Naive B cell (primary cell): ENCODE results near the gene RIC8B. TPM values are rescaled to one million over a fixed set of nuclear protein-coding genes. Genes with fewer than 3 reads are reported as not detected.
"Not testable (repeated sequence)": the region's sequence is repeated elsewhere in the genome, so short reads cannot be mapped to it uniquely, and the experiment has no call there.

Source experiments
- ATAC-seq, 2 donors: fragments of 150-1000 bp; cut with Tn5 transposase; 2 replicates each; pipeline ENCODE4 v1.10.0; 2021; ENCODE audit warnings: low read depth in 2 of 2, mild to moderate bottlenecking in 2 of 2, moderate library complexity in 2 of 2
- DNase-seq: peaks from one replicate; pipeline ENCODE4 v3.0.0; 2022
- H3K27ac Mint-ChIP-seq, 6 donors: one replicate each; pipeline ENCODE4 v1.8.0; 2020 to 2022; ENCODE audit warnings: mild to moderate bottlenecking in 6 of 6, mixed read lengths in 6 of 6, moderate library complexity in 5 of 6, inconsistent platforms in 2 of 6
- H3K27me3 Mint-ChIP-seq, 3 donors: one replicate each; pipeline ENCODE4 v1.8.0; 2021 to 2022; ENCODE audit warnings: mixed read lengths in 3 of 3, mild to moderate bottlenecking in 1 of 3
- H3K36me3 Mint-ChIP-seq, 2 donors: one replicate each; pipeline ENCODE4 v1.8.0; 2020 to 2022; ENCODE audit warnings: mixed read lengths in 2 of 2, inconsistent platforms in 1 of 2, mild to moderate bottlenecking in 1 of 2
- H3K4me1 Mint-ChIP-seq, 3 donors: one replicate each; pipeline ENCODE4 v1.8.0; 2020 to 2022; ENCODE audit warnings: mixed read lengths in 3 of 3, inconsistent platforms in 1 of 3, mild to moderate bottlenecking in 1 of 3, moderate library complexity in 1 of 3
- H3K4me3 Mint-ChIP-seq, 8 donors: one replicate each; pipeline ENCODE4 v1.8.0; 2020 to 2022; ENCODE audit warnings: mild to moderate bottlenecking in 8 of 8, mixed read lengths in 8 of 8, moderate library complexity in 8 of 8, inconsistent platforms in 2 of 8
- H3K9me3 Mint-ChIP-seq, 7 donors: one replicate each; pipeline ENCODE4 v1.8.0; 2020 to 2022; ENCODE audit warnings: mixed read lengths in 7 of 7, mild to moderate bottlenecking in 5 of 7, inconsistent platforms in 2 of 7, moderate library complexity in 1 of 7
- polyA plus RNA-seq, 6 donors: library from polyadenylated mRNA; unstranded; fragments of 300-500 nt; fragmentation: Illumina TruSeq; gene quantifications; one replicate each; pipeline ENCODE4 v1.2.3, GENCODE V29; 2021; ENCODE audit warnings: low read depth in 6 of 6

The RIC8B gene
- polyA plus RNA-seq, 6 donors from 2014 or later = 0.72 to 1.2 (median 0.78) TPM; not detected in 1

DNA sequence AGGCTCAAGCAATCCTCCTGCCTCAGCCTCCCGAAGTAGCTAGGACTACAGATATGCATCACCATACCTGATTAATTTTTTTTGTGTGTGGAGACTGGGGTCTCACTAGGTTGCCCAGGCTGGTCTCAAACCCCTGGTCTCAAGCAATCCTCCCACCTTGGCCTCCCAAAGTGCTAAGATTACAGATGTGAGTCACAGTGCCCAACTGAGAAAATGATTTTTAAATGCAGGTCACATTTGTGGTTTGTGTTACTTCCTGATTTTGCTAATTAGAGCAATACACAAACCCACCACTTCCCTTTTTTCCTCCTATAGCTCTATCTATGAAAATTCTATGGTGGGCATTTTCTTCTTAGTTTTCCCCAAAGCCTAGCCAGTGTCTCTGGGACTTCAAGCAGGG lies 135.7 kb downstream of the RIC8B start:
- DNase-seq (peak; percentile 73), ATAC-seq (peak; percentile 91 to 93)
- Mint-ChIP-seq H3K27me3 (peaks cover 72 to 93% (median 86%) of the 10 kb centered on the region in 3 donors), H3K36me3 (peaks cover 3 to 13% of the 10 kb centered on the region in 2 donors), H3K4me1 (peaks cover 11 to 19% (median 18%) of the 10 kb centered on the region in 3 donors), H3K4me3 (no peak overlapping the region), H3K9me3 (peaks cover 0 to 11% (median 2%) of the 10 kb centered on the region in 7 donors), H3K27ac (peak overlapping the region in 3 of 6 donors; percentile 14 to 53 (median 47))

DNA sequence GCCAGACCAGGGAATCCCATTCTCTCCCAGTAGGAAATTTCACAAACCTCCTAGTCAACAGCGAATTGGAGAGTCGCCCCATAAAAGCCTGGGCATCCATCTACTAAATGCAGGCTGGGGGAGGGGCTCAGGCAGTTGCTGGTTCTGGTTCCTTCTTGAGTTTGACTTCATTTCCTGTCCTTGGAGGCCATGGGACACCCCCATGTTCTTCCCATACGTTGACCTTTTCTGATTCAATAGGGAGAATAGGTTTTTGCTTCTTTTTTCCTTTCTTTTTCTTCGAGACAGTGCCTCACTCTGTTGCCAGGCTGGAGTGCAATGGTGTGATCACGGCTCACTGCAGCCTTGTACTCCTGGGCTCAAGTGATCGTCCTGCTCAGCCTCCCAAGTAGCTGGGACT lies 137.1 kb downstream of the RIC8B start:
- DNase-seq (no peak), ATAC-seq (no peak)
- peaks cover 75 to 93% (median 84%) of the 10 kb centered on the region in 3 donors for H3K27me3 Mint-ChIP-seq

DNA sequence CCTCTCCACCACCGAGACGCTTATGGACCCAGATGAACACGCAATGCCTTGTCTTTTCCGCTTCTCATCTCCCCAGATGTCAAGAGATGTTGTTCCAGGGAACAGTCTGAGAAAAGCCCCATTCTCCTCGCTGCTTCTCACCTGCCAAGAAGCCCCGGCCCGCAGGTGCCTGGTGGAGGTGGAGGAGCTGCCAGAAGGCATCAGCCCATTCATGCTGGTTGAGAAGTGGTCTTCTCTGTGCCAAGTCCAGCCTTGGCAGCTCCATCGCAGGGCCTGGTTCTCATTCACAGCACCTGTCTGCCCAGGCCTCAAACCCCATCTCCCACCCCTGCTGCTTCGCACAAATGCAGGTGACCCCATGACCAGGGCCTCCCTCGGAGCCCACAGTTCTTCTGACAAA lies 139.0 kb downstream of the RIC8B start:
- no peaks in the 10 kb centered on the region for H3K36me3 Mint-ChIP-seq
- no peak overlapping the region for H3K4me3 Mint-ChIP-seq
- H3K27me3 Mint-ChIP-seq = peaks cover 73 to 92% (median 84%) of the 10 kb centered on the region in 3 donors
- ATAC-seq (no peak), DNase-seq (no peak)
- peaks cover 7 to 16% (median 9%) of the 10 kb centered on the region in 3 donors for H3K4me1 Mint-ChIP-seq
- H3K9me3 Mint-ChIP-seq = peaks cover 0 to 5% (median 0%) of the 10 kb centered on the region in 7 donors
- no peak overlapping the region for H3K27ac Mint-ChIP-seq

More for the DNA sequence above, 137.1 kb downstream of the RIC8B start:
- peaks cover 11 to 19% (median 18%) of the 10 kb centered on the region in 3 donors for H3K4me1 Mint-ChIP-seq
- no peak overlapping the region for H3K27ac Mint-ChIP-seq
- H3K4me3 Mint-ChIP-seq = no peak overlapping the region
- peaks cover 3 to 13% of the 10 kb centered on the region in 2 donors for H3K36me3 Mint-ChIP-seq
- H3K9me3 Mint-ChIP-seq = peaks cover 0 to 8% (median 2%) of the 10 kb centered on the region in 7 donors

DNA sequence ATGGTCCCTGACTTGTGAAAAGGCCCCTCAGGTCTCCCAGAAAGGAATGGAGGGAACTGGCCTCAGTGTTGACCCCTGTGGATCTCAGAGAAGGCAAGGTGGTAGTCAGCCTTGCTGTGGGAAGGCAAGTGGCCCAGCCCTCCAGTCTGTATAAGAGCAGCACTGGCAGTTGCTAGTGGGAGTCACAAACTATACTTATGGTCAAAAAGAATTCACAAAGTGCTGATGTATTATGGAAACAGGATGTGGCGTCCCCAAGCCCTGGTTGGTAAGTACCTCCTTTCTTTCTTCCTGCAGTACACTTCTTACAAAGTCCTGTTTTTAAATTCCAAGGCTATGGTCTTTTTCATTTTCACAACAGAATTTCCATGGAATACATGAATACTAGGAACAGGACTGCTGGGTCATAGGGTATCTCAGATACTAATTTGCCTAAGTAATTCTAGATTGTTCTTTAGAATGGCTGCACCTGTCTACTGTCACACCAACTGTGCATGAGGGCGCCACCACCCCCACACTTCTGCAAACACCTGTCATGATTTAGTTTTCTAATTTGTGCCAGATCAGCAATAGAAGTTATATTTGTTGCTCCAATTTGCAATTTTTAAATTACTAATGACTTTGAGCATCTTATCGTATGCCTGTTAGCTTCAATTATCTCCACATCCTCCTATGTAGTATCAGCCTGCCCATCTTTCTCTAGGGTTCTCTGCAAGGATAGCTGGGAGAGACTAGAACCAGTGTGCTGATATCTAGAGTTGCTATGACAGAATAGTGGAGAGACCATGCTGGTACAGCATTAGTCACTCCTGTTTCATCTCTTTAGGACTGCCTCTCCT lies 140.5 kb downstream of the RIC8B start:
- ATAC-seq = no peak

DNA sequence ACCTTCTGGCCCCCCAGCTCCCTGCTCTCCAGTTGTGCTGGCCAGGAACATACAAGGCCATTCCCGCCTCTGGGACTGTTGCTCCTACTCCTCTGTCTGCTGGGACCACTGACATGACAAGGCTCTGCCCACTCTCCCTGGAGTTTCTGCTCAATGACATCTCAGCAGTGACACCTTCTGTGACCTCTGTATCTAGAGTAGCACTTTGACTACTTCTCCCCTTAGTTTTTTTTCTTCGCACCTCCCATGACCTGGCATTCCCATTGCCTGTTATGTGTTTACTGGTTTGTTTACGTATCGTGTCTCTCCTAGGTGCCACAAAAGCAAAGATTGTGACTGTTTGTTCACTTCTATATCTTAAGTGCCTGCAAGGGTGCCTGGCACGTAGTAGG lies 141.1 kb downstream of the RIC8B start:
- peaks cover 0 to under 1% (median 0%) of the 10 kb centered on the region in 7 donors for H3K9me3 Mint-ChIP-seq
- H3K27ac Mint-ChIP-seq = no peak overlapping the region
- H3K36me3 Mint-ChIP-seq = no peaks in the 10 kb centered on the region
- peaks cover 3 to 8% (median 7%) of the 10 kb centered on the region in 3 donors for H3K4me1 Mint-ChIP-seq
- peaks cover 83 to 94% (median 83%) of the 10 kb centered on the region in 3 donors for H3K27me3 Mint-ChIP-seq
- H3K4me3 Mint-ChIP-seq = no peak overlapping the region
- DNase-seq (no peak), ATAC-seq (no peak)

More for the DNA sequence above, 140.5 kb downstream of the RIC8B start:
- no peak for DNase-seq
- Mint-ChIP-seq H3K36me3 (no peaks in the 10 kb centered on the region), H3K27me3 (peaks cover 77 to 96% (median 87%) of the 10 kb centered on the region in 3 donors), H3K27ac (no peak overlapping the region), H3K9me3 (peaks cover 0 to 5% (median 0%) of the 10 kb centered on the region in 7 donors), H3K4me3 (no peak overlapping the region), H3K4me1 (peaks cover 8 to 14% (median 11%) of the 10 kb centered on the region in 3 donors)

DNA sequence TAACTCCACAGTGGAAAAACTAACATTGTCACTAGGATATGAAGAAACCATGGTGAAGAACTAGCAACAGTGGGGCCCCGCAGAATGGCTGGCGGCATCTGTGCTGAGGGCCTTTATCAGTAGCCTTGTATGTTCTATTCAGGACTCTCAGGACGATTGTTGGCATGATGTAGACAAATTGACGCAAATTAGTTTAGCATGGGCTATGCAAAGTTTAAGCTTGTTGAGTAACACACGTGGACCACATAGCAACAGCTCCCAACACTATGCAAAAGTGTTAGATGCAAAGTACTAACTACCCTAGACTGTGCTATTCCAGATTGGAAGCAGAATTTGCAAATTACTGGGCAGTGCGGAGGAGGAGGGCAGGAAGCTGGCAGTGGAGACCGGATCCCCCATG lies 143.0 kb downstream of the RIC8B start:
- H3K27me3 Mint-ChIP-seq = peaks cover 81 to 96% (median 91%) of the 10 kb centered on the region in 3 donors
- no peak for DNase-seq
- no peak overlapping the region for H3K4me3 Mint-ChIP-seq
- H3K36me3 Mint-ChIP-seq = no peaks in the 10 kb centered on the region
- no peak overlapping the region for H3K27ac Mint-ChIP-seq
- H3K9me3 Mint-ChIP-seq = peaks cover 0 to 4% (median 0%) of the 10 kb centered on the region in 7 donors
- no peak for ATAC-seq
- peaks cover 3 to 5% (median 3%) of the 10 kb centered on the region in 3 donors for H3K4me1 Mint-ChIP-seq

DNA sequence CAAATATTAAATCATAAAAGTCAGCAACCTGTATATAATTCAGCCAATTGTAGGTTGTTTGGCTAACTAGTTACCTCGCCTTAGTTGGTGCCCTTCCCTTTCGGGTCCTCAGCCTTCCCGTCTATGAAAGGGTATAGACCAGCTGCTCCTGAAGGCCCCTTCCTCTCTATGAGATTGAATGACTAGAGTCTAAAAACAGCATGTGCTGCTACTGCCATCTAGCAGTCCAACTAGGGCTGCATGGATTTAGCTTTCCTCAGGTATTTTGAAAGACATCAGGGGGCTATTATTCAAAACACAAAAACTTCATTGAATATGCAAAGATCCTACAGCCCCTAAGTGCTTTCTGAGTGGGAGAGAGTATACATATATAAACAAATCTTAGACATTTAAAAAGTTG lies 144.3 kb downstream of the RIC8B start:
- peaks cover 0 to 9% of the 10 kb centered on the region in 2 donors for H3K36me3 Mint-ChIP-seq
- H3K4me1 Mint-ChIP-seq = peaks cover 3 to 5% (median 3%) of the 10 kb centered on the region in 3 donors
- ATAC-seq (no peak), DNase-seq (no peak)
- H3K4me3 Mint-ChIP-seq = no peak overlapping the region
- H3K27me3 Mint-ChIP-seq = peaks cover 79 to 96% (median 92%) of the 10 kb centered on the region in 3 donors
- H3K9me3 Mint-ChIP-seq = peaks cover 7 to 13% (median 9%) of the 10 kb centered on the region in 7 donors
- no peak overlapping the region for H3K27ac Mint-ChIP-seq

DNA sequence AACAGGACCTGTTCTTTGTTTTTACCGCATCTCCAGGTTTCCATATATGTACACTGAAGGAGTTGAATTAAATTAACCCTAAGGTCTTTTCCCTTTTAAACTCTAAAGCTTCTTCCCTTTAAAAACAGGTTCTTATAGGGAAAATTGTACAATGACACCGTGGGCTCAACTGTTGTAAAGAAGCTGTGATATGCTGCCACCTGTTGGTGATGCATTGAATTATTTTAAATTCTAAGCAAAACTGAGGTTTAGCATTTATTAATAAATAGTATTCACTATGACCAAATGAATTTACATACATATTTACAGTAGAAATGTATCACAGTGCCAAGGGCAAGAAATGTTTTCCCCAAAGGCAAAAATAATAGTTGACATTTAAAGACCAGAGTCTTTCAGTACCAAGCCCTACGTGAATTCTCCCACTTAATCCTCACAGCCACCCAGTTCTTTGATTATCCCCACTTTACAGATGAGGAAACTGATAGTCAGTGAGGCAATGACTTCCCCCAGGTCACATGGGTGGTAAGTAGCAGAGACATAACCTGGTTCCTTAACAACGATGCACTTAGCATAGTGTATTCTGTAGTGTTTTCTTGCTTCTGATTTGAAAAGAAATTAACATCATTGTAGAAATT lies 145.5 kb downstream of the RIC8B start:
- peaks cover 6 to 16% of the 10 kb centered on the region in 2 donors for H3K36me3 Mint-ChIP-seq
- peak in 1 of 2 donors; percentile 40 for ATAC-seq
- H3K27me3 Mint-ChIP-seq = peaks cover 78 to 93% (median 91%) of the 10 kb centered on the region in 3 donors
- H3K4me1 Mint-ChIP-seq = peaks cover 1 to 5% (median 3%) of the 10 kb centered on the region in 3 donors
- no peak overlapping the region for H3K27ac Mint-ChIP-seq
- peak; percentile 29 for DNase-seq
- H3K9me3 Mint-ChIP-seq = peaks cover 11 to 19% (median 16%) of the 10 kb centered on the region in 7 donors
- no peak overlapping the region for H3K4me3 Mint-ChIP-seq

DNA sequence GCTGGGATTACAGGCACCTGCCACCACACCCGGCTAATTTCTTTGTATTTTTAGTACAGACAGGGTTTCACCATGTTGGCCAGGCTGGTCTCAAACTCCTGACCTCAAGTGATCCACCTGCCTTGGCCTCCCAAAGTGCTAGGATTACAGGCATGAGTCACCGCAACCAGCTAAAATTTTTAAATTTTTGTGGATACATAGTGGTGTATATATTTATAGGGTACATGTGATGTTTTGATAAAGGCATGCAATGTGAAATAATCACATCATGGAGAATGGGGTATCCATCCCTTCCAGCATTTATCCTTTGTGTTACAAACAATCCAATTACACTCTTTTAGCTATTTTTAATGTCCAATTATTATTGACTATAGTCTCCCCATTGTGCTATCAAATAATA lies 147.5 kb downstream of the RIC8B start:
- H3K27me3 Mint-ChIP-seq = peaks cover 76 to 91% (median 90%) of the 10 kb centered on the region in 3 donors
- H3K9me3 Mint-ChIP-seq = peaks cover 11 to 21% (median 16%) of the 10 kb centered on the region in 7 donors
- not testable (repeated sequence) for H3K4me1 Mint-ChIP-seq, H3K27ac Mint-ChIP-seq, H3K4me3 Mint-ChIP-seq, ATAC-seq, DNase-seq
- peaks cover 6 to 16% of the 10 kb centered on the region in 2 donors for H3K36me3 Mint-ChIP-seq

DNA sequence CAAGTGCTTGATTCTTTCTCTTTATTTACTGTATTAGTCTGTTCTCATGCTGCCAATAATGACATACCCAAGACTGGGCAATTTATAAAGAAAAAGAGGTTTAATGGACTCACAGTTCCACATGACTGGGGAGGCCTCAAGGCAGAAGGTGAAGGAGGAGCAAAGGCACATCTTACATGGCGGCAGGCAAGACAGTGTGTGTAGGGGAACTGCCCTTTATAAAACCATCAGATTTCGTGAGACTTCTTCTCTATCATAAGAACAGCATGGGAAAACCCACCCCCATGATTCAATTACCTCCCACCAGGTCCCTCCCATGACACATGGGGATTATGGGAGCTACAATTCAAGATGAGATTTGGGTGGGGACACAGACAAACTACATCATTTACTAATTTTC lies 149.1 kb downstream of the RIC8B start:
- DNase-seq, H3K4me3 Mint-ChIP-seq, H3K27ac Mint-ChIP-seq, H3K4me1 Mint-ChIP-seq, ATAC-seq: not testable (repeated sequence)
- Mint-ChIP-seq H3K27me3 (peaks cover 75 to 93% (median 90%) of the 10 kb centered on the region in 3 donors), H3K9me3 (peaks cover 11 to 21% (median 18%) of the 10 kb centered on the region in 7 donors), H3K36me3 (peaks cover 6 to 16% of the 10 kb centered on the region in 2 donors)

DNA sequence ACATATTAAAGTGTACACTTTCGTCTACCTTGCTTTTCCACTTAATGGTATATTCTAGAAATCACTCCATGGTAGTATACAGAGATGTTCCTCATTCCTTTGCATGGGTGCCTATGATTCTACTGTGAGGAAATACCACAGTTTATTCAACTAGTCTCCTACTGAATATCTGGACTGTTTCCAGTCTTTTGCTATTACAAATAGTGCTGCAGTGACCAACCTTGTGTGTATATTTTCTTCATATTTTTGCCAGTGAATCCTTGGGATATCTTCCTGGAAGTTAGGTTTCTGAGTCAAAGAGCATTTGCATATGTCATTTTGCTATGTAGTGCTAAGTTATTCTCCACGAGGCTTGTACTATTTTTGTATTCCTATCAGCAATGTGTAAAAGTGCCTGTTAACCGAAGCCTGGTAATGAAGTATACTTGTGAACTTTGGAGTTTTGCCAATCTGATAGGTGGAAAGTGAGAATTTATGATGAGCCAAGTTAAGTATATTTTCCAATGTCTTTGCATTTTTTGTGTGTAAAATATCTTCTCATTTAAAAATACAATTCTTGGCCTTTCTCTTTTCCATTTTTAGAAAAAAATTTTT lies 149.9 kb downstream of the RIC8B start:
- ATAC-seq = no peak
- H3K4me3 Mint-ChIP-seq = no peak overlapping the region
- peaks cover 75 to 93% (median 90%) of the 10 kb centered on the region in 3 donors for H3K27me3 Mint-ChIP-seq
- H3K36me3 Mint-ChIP-seq = peaks cover 6 to 16% of the 10 kb centered on the region in 2 donors
- no peak for DNase-seq
- peaks cover 11 to 21% (median 18%) of the 10 kb centered on the region in 7 donors for H3K9me3 Mint-ChIP-seq
- H3K4me1 Mint-ChIP-seq = peaks cover 0 to 5% (median 3%) of the 10 kb centered on the region in 3 donors
- no peak overlapping the region for H3K27ac Mint-ChIP-seq

DNA sequence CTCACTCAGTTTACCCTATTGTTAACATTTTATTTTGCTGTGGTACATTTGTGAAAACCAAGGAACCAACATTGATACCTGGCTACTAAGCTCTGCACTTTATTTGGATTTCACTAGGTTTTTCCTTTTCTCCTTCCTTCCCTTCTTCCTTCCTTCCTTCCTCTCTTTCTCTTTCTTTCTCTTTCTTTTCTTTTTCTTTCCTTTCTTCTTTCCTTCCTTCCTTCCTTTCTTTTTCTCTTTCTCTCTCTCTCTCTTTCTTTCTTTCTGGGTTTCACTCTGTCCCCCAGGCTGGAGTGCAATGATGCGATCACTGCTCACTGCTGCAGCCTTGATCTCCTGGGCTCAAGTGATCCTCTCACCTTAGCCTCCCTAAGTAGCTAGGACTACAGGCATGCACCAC lies 152.2 kb downstream of the RIC8B start:
- ATAC-seq = no peak
- peaks cover 6 to 16% of the 10 kb centered on the region in 2 donors for H3K36me3 Mint-ChIP-seq
- no peak overlapping the region for H3K27ac Mint-ChIP-seq
- H3K9me3 Mint-ChIP-seq = peaks cover 11 to 23% (median 19%) of the 10 kb centered on the region in 7 donors
- H3K27me3 Mint-ChIP-seq = peaks cover 76 to 93% (median 92%) of the 10 kb centered on the region in 3 donors
- DNase-seq = no peak
- no peaks in the 10 kb centered on the region for H3K4me1 Mint-ChIP-seq
- peak overlapping the region in 1 of 8 donors; percentile 41 for H3K4me3 Mint-ChIP-seq

DNA sequence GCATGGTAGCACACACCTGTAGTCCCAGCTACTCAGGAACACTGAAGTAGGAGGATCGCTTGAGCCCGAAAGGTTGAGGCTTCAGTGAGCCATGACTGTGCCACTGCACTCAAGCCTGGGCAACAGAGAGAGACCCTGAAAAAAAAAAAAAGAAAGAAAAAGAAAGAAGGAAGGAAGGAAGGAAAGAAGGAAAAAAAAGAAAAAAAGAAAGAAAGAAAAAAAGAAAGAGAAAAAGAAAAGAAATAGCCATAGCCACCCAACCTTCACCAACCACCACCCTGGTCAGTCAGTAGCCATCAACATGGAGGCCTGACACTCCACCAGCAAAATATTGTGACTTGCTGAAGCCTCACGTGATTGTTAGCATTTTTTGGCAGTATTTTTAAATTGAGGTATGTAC lies 159.8 kb downstream of the RIC8B start:
- peak overlapping the region in 1 of 6 donors; percentile 78 for H3K27ac Mint-ChIP-seq
- peaks cover 0 to 28% (median 6%) of the 10 kb centered on the region in 7 donors for H3K9me3 Mint-ChIP-seq
- no peaks in the 10 kb centered on the region for H3K36me3 Mint-ChIP-seq

More for the DNA sequence above, 159.8 kb downstream of the RIC8B start:
- Mint-ChIP-seq H3K4me3 (no peak overlapping the region), H3K4me1 (no peaks in the 10 kb centered on the region), H3K27me3 (peaks cover 74 to 85% (median 78%) of the 10 kb centered on the region in 3 donors)
- no peak for DNase-seq
- no peak for ATAC-seq
